GM12878 (cell line): ENCODE data around the gene NR6A1. TPM values are rescaled to one million over a fixed set of nuclear protein-coding genes. Genes with fewer than 3 reads are reported as not detected.

ENCODE experiments used
- ATF2 ChIP-seq: IDR thresholded peaks from 2 replicates; pipeline ENCODE4 v1.6.1; 2012; ENCODE audit warnings: low read length, inconsistent platforms
- CTCF ChIP-seq, 3 experiments: IDR thresholded peaks in 2 of 3; conservative IDR thresholded peaks in 1 of 3; 2 replicates each; pipeline ENCODE4 v1.5.1; 2011; ENCODE audit warnings: low read depth in 3 of 3, low read length in 3 of 3, mild to moderate bottlenecking in 3 of 3, control low read depth in 2 of 3, moderate library complexity in 2 of 3, inconsistent platforms in 1 of 3, mixed read lengths in 1 of 3; ENCODE audit not compliant: control insufficient read depth in 2 of 3, insufficient read depth in 1 of 3; ENCODE audit errors: extremely low read depth in 1 of 3
- EP300 ChIP-seq, 2 experiments: fragments of 150-350 bp in 1 of 2; IDR thresholded peaks; 2 replicates each; pipeline ENCODE4 v1.6.1; 2011 to 2012; ENCODE audit warnings: low read depth in 2 of 2, low read length in 2 of 2, borderline replicate concordance in 1 of 2, improper control_type of control experiment in 1 of 2, inconsistent platforms in 1 of 2; ENCODE audit not compliant: control insufficient read depth in 1 of 2
- FOXM1 ChIP-seq: IDR thresholded peaks from 2 replicates; pipeline ENCODE4 v1.6.1; 2012; ENCODE audit warnings: low read depth, mild to moderate bottlenecking, inconsistent platforms, low read length, moderate library complexity
- HCFC1 ChIP-seq: fragments of 150-350 bp; IDR thresholded peaks from 2 replicates; pipeline ENCODE4 v1.6.1; 2014; ENCODE audit warnings: low read length
- HDAC2 ChIP-seq: fragments of 200-600 bp; sonication (generic); IDR thresholded peaks from 2 replicates; pipeline ENCODE4 v1.6.1; 2017
- IKZF1 ChIP-seq: fragments of 450-650 bp; conservative IDR thresholded peaks from 2 replicates; pipeline ENCODE4 v1.6.1; 2017; ENCODE audit warnings: antibody characterized with exemption, mild to moderate bottlenecking
- JUND ChIP-seq: IDR thresholded peaks from 2 replicates; pipeline ENCODE4 v1.6.1; 2012; ENCODE audit warnings: low read depth, mild to moderate bottlenecking, low read length, improper control_type of control experiment, moderate library complexity
- LARP7 ChIP-seq: fragments of 450-650 bp; IDR thresholded peaks from 2 replicates; pipeline ENCODE4 v1.6.1; 2017; ENCODE audit warnings: mild to moderate bottlenecking
- NR2C2 ChIP-seq: IDR thresholded peaks from 2 replicates; pipeline ENCODE4 v1.6.1; 2011; ENCODE audit warnings: borderline replicate concordance, low read depth; ENCODE audit not compliant: control insufficient read depth, insufficient read length
- POLR2AphosphoS2 ChIP-seq: IDR thresholded peaks from 2 replicates; pipeline ENCODE4 v1.6.1; 2011; ENCODE audit warnings: low read depth, mild to moderate bottlenecking, low read length, improper control_type of control experiment, moderate library complexity
- PRDM15 ChIP-seq: fragments of 450-650 bp; formaldehyde crosslinking; IDR thresholded peaks from 2 replicates; pipeline ENCODE4 v1.4.0; 2020; ENCODE audit warnings: mild to moderate bottlenecking, moderate library complexity
- RAD21 ChIP-seq: IDR thresholded peaks from 2 replicates; pipeline ENCODE4 v1.6.1; 2011; ENCODE audit warnings: mild to moderate bottlenecking, low read depth, low read length, moderate library complexity; ENCODE audit not compliant: insufficient read depth
- RELA ChIP-seq: fragments of 450-650 bp; IDR thresholded peaks from 2 replicates; pipeline ENCODE4 v1.8.0; 2014; ENCODE audit warnings: borderline replicate concordance; ENCODE audit not compliant: partially characterized antibody
- SKIL ChIP-seq: fragments of 450-650 bp; IDR thresholded peaks from 2 replicates; pipeline ENCODE4 v1.6.1; 2017; ENCODE audit warnings: mild to moderate bottlenecking, low read depth, inconsistent platforms; ENCODE audit not compliant: poor library complexity, severe bottlenecking
- SMAD5 ChIP-seq: IDR thresholded peaks from 2 replicates; pipeline ENCODE4 v1.6.1; 2016; ENCODE audit warnings: antibody characterized with exemption, low read depth
- SMARCA5 ChIP-seq: fragments of 450-650 bp; IDR thresholded peaks from 2 replicates; pipeline ENCODE4 v1.6.1; 2017; ENCODE audit warnings: mild to moderate bottlenecking
- STAT1 ChIP-seq: fragments of 450-650 bp; conservative IDR thresholded peaks from 2 replicates; pipeline ENCODE4 v1.6.1; 2014; ENCODE audit warnings: antibody characterized with exemption, mild to moderate bottlenecking
- TAF1 ChIP-seq: IDR thresholded peaks from 2 replicates; pipeline ENCODE4 v1.6.1; 2011; ENCODE audit warnings: mild to moderate bottlenecking, low read depth, low read length, borderline replicate concordance
- polyA plus RNA-seq, 11 experiments: library from polyadenylated mRNA; depleted of rRNA in 4 of 11; unstranded in 6 of 11; stranded (reverse) in 5 of 11; fragments of >200 nt; fragmentation: Nextera tagmentation in 4 of 11; fragmentation: Illumina TruSeq in 1 of 11; extraction: Ambion mirVana in 4 of 11; extraction: Trizol in 1 of 11; gene quantifications; 1 replicate in 1 of 11; 2 replicates in 10 of 11; pipeline versions ENCODE4 v1.2.1 to v1.2.3, GENCODE V29; 2011 to 2016; ENCODE audit warnings: inconsistent platforms in 2 of 11, missing spikeins in 2 of 11, low read depth in 1 of 11
- total RNA-seq, 4 experiments: library from RNA; depleted of rRNA in 3 of 4; stranded (reverse); fragments of >200 nt in 3 of 4; fragmentation: Illumina TruSeq in 1 of 4; extraction: Trizol in 1 of 4; gene quantifications; 2 replicates each; pipeline versions ENCODE4 v1.2.1 to v1.2.3, GENCODE V29; 2013 to 2021

NR6A1 gene
- total and polyA plus RNA-seq, 10 of the 15 experiments (the other 5 are each of a cell fraction or from before 2014, with no cell fraction given), result 1.2 to 9.2 (median 4.6) TPM

GRCh38 chr9:124621371-124622328, 149.5 kb downstream of the NR6A1 start (continued):
- TF ChIP-seq SKIL (no peak), PRDM15 (CRISPR knock-in tag) (no peak), SMARCA5 (no peak), IKZF1 (peak; percentile 58), HCFC1 (no peak), JUND (no peak), POLR2AphosphoS2 (no peak), HDAC2 (no peak), CTCF (IDR thresholded peaks at IDR 0.05 in 2 of 3, conservative IDR thresholded peaks at IDR 0.05 in 1 of 3; ENCODE audit: control insufficient read depth in 2 of 3, extremely low read depth in 1 of 3, insufficient read depth in 1 of 3, low read depth in 3 of 3, low read length in 3 of 3) (no peak), EP300 (IDR thresholded peaks at IDR 0.05; ENCODE audit: borderline replicate concordance in 1 of 2, control insufficient read depth in 1 of 2, low read depth in 2 of 2, low read length in 2 of 2) (0 out of 4 replicates have a peak, but pooled peaks of 1 of the 2 experiments have one; percentile 27), RELA (no peak), ATF2 (peak; percentile 64), STAT1 (no peak), FOXM1 (no peak), NR2C2 (no peak), TAF1 (no peak), RAD21 (no peak), LARP7 (no peak), SMAD5 (no peak)
